ENCODE data around the gene PRPF38B.
A peak's percentile ranks its signal among the peaks of the same experiment; 100 is the strongest.
"Not testable (repeated sequence)": the region's sequence is repeated elsewhere in the genome, so short reads cannot be mapped to it uniquely, and the experiment has no call there.

The PRPF38B gene

GRCh38 chr1:108679586-108680213 lies 12.4 kb upstream of the PRPF38B start:
- no peak for DNase-seq

- not testable (repeated sequence) for DNase-seq
These were observed 10.4 kb upstream of the PRPF38B start for GRCh38 chr1:108681701-108682100.

GRCh38 chr1:108685529-108685928 lies 6.6 kb upstream of the PRPF38B start:
- DNase-seq = no peak

GRCh38 chr1:108686614-108687313 lies 5.3 kb upstream of the PRPF38B start:
- DNase-seq = no peak

- no peak for DNase-seq
These were observed 775 bp upstream of the PRPF38B start for GRCh38 chr1:108691128-108691941.

GRCh38 chr1:108692724-108693655 lies 880 bp downstream of the PRPF38B start:
- no peak for DNase-seq

- no peak for DNase-seq
These were observed 3.4 kb downstream of the PRPF38B start for GRCh38 chr1:108695535-108695934.

- no peak for DNase-seq
These were observed 7.5 kb downstream of the PRPF38B start for GRCh38 chr1:108699375-108700332.

GRCh38 chr1:108701176-108701849 lies 9.2 kb downstream of the PRPF38B start:
- DNase-seq = no peak

GRCh38 chr1:108702109-108702508 lies 10.0 kb downstream of the PRPF38B start:
- not testable (repeated sequence) for DNase-seq

- no peak for DNase-seq
These were observed 11.8 kb downstream of the PRPF38B start for GRCh38 chr1:108703939-108704338.

- DNase-seq = no peak
These were observed 12.4 kb downstream of the PRPF38B start for GRCh38 chr1:108704496-108704895.

- no peak for DNase-seq
These were observed 14.5 kb downstream of the PRPF38B start for GRCh38 chr1:108706643-108707042.

GRCh38 chr1:108708691-108709660 lies 16.9 kb downstream of the PRPF38B start:
- DNase-seq = peak in 1 of 2 experiments; percentile 28

- no peak for DNase-seq
These were observed 20.6 kb downstream of the PRPF38B start, which contains the start of gene FNDC7 for GRCh38 chr1:108712606-108713150. FNDC7 (plus strand) TSS chr1:108712908; CDS start chr1:108712934, 26 bp downstream.

- DNase-seq = no peak
These were observed 23.8 kb downstream of the PRPF38B start for GRCh38 chr1:108715932-108716331.

GRCh38 chr1:108716437-108717230 lies 24.5 kb downstream of the PRPF38B start:
- no peak for DNase-seq

- DNase-seq = no peak
These were observed 25.7 kb downstream of the PRPF38B start for GRCh38 chr1:108717774-108718316.

Measured in NCI-H1930 (cell line).